ENCODE measurements around the gene AGPAT4. TPM values are rescaled to one million over a fixed set of nuclear protein-coding genes. Genes with fewer than 3 reads are reported as not detected.
"Not testable (repeated sequence)": the region's sequence is repeated elsewhere in the genome, so short reads cannot be mapped to it uniquely, and the experiment has no call there.

AGPAT4 gene
- total RNA-seq, 2 donors from 2014 or later, result 8.0 to 9.5 TPM

DNA sequence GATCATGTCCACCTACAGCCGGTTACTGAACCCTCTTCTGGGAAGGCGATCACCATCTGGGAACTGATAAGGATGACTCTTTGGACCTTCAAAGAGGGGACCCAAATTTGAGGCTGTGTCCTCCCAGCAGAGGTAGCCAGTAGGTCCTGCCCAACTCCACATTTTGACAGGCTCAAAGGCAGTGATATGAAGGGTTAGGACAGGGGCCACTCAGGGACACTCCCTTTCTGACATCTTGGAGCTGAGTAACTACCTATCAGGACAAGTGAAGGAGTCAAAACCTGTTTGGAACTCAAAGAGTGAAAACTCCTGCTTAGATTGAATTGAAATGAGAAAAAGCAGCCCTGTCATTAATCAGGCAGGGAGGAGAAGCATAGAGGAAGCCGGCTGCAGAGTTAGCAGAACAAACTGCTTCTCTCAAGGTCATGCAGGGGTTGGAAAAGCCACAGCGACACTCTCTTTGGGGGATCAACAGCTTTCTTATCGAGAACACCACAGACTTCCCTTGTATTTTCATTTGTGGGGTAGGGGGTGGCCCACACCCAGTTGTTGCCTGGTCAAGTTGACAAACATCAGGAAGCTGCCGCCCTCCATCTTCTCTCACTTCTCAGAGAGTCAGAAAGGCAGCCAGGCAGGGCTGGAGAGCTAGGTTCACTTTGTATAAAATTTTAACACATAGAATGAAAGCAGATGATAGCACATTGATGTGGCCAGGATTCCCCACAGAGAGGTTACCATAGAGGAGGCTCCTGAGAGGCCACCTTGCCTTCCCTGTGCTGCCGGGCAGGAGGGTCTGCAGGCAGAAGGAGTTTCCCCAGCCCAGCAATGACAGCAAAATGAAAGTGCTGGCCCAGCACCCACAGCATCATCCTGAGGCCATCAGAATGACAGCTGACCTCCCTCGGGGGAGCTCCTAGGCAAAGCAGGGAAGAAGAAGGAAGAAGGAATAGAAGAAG, 47.6 kb downstream of the AGPAT4 start:
- H3K27ac Mint-ChIP-seq, result peak overlapping the region; percentile 96
- peaks cover 4 to 6% of the 10 kb centered on the region in 2 donors for H3K9me3 Mint-ChIP-seq
- H3K36me3 Mint-ChIP-seq (ENCODE audit: insufficient read depth in 2 of 2), result peaks cover 5 to 10% of the 10 kb centered on the region in 2 donors
- peaks cover 54% of the 10 kb centered on the region for H3K4me1 Mint-ChIP-seq (ENCODE audit: low read depth)
- H3K4me3 Mint-ChIP-seq, result peak overlapping the region; percentile 71 to 76
- no peaks in the 10 kb centered on the region for H3K27me3 Mint-ChIP-seq (ENCODE audit: low read depth)
- peak; percentile 45 to 54 for ATAC-seq (replicated peaks in 1 of 2)
- DNase-seq, result peak; percentile 13 to 23

- ATAC-seq (replicated peaks in 1 of 2), result no peak
- peak overlapping the region in 1 of 2 donors; percentile 34 for H3K4me3 Mint-ChIP-seq
Observed at GRCh38 chr6:161225681-161226008, 48.2 kb downstream of the AGPAT4 start.

GRCh38 chr6:161224951-161225680, 48.7 kb downstream of the AGPAT4 start:
- peaks cover 54% of the 10 kb centered on the region for H3K4me1 Mint-ChIP-seq (ENCODE audit: low read depth)
- H3K36me3 Mint-ChIP-seq (ENCODE audit: insufficient read depth in 2 of 2); H3K9me3 Mint-ChIP-seq; H3K27me3 Mint-ChIP-seq (ENCODE audit: low read depth); DNase-seq; ATAC-seq (replicated peaks in 1 of 2): not testable (repeated sequence)
- peak overlapping the region; percentile 32 for H3K27ac Mint-ChIP-seq
- H3K4me3 Mint-ChIP-seq, result peak overlapping the region in 1 of 2 donors; percentile 34

More at GRCh38 chr6:161225681-161226008, 48.2 kb downstream of the AGPAT4 start:
- H3K27ac Mint-ChIP-seq, result peak overlapping the region; percentile 32
- no peak for DNase-seq
- no peaks in the 10 kb centered on the region for H3K27me3 Mint-ChIP-seq (ENCODE audit: low read depth)
- H3K9me3 Mint-ChIP-seq, result peaks cover 4 to 6% of the 10 kb centered on the region in 2 donors
- peaks cover 5 to 10% of the 10 kb centered on the region in 2 donors for H3K36me3 Mint-ChIP-seq (ENCODE audit: insufficient read depth in 2 of 2)
- H3K4me1 Mint-ChIP-seq (ENCODE audit: low read depth), result peaks cover 54% of the 10 kb centered on the region

- H3K9me3 Mint-ChIP-seq, result peaks cover 4 to 6% of the 10 kb centered on the region in 2 donors
- H3K27ac Mint-ChIP-seq, result peak overlapping the region; percentile 30
- no peaks in the 10 kb centered on the region for H3K27me3 Mint-ChIP-seq (ENCODE audit: low read depth)
- ATAC-seq (replicated peaks in 1 of 2) (no peak), DNase-seq (no peak)
- H3K4me3 Mint-ChIP-seq, result no peak overlapping the region
- peaks cover 42% of the 10 kb centered on the region for H3K4me1 Mint-ChIP-seq (ENCODE audit: low read depth)
- H3K36me3 Mint-ChIP-seq (ENCODE audit: insufficient read depth in 2 of 2), result peaks cover 5 to 7% of the 10 kb centered on the region in 2 donors
Observed at GRCh38 chr6:161223646-161224045, 50.2 kb downstream of the AGPAT4 start.

DNA sequence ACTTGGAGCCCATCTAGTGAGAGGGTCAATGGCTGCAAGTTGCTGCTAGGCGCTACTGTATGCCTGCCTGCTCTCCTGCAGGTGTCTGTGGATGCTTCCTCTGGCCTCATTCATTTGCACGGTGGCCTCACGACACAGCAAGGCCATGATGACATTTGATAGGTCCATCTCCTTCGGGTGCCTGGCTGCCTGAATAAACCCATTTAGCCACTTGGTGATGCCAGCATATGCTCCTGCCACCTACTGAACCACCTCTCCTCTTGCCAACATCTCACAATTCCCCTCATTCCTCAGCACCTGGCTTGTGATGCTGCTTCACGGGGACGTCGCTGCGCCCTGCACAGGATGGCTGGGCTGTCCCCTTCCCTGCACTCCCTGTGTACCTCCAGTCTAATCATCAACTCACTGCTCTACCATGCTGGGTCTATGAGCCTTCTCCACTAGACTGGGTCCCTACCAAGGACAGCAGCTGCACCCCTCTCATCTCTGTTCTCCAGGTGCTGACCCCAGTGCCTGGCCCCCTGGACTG, 51.1 kb downstream of the AGPAT4 start:
- Mint-ChIP-seq H3K27me3 (ENCODE audit: low read depth) (no peaks in the 10 kb centered on the region), H3K36me3 (ENCODE audit: insufficient read depth in 2 of 2) (peaks cover 5 to 6% of the 10 kb centered on the region in 2 donors), H3K9me3 (peaks cover 4 to 6% of the 10 kb centered on the region in 2 donors), H3K4me3 (no peak overlapping the region), H3K4me1 (ENCODE audit: low read depth) (peaks cover 33% of the 10 kb centered on the region), H3K27ac (no peak overlapping the region)
- ATAC-seq (replicated peaks in 1 of 2), result no peak
- DNase-seq, result no peak

DNA sequence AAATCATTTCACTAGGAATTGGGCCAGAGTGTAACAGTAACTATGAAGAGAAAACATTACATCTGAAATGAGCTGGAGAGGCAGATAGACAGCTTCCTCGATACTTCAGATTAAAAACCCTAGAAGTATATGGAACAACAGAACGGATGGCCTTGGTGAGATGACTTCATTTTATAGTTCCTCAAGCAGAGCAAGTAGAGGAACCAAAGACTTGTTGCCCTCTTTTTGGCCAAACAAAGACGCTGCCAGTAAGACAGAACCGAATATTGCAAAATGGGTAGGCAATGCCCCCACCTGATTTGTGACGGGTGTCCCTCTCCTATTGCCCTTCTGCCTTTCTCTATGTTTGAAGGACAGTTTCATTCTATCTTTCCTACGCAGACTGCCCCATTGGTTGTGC, 53.5 kb downstream of the AGPAT4 start:
- H3K9me3 Mint-ChIP-seq, result peaks cover 4 to 6% of the 10 kb centered on the region in 2 donors
- H3K4me1 Mint-ChIP-seq (ENCODE audit: low read depth), result peaks cover 14% of the 10 kb centered on the region
- no peak overlapping the region for H3K4me3 Mint-ChIP-seq
- H3K27ac Mint-ChIP-seq, result no peak overlapping the region
- H3K27me3 Mint-ChIP-seq (ENCODE audit: low read depth), result no peaks in the 10 kb centered on the region
- H3K36me3 Mint-ChIP-seq (ENCODE audit: insufficient read depth in 2 of 2), result peaks cover 6 to 9% of the 10 kb centered on the region in 2 donors
- ATAC-seq (replicated peaks in 1 of 2), result no peak
- DNase-seq, result no peak

DNA sequence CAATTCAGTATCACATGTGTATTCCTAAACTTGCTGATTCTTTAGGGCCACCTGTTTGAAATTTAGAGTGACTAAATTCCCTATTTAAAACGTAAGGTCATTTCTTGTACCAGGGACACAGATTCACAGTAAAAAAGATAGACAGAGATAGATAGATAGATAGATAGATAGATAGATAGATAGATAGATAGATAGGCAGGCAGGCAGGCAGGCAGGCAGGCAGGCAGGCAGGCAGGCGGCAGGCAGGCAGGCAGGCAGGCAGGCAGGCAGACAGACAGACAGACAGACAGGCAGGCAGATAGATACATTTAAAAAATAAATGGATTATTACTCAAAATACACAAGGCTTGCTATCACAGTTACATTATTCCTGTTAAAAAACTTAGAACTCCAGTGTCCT, 54.2 kb downstream of the AGPAT4 start:
- no peak for ATAC-seq (replicated peaks in 1 of 2)
- no peak overlapping the region for H3K4me3 Mint-ChIP-seq
- peaks cover 1 to 4% of the 10 kb centered on the region in 2 donors for H3K36me3 Mint-ChIP-seq (ENCODE audit: insufficient read depth in 2 of 2)
- H3K27ac Mint-ChIP-seq, result peak overlapping the region; percentile 81
- no peaks in the 10 kb centered on the region for H3K9me3 Mint-ChIP-seq
- H3K4me1 Mint-ChIP-seq (ENCODE audit: low read depth), result peaks cover 7% of the 10 kb centered on the region
- no peaks in the 10 kb centered on the region for H3K27me3 Mint-ChIP-seq (ENCODE audit: low read depth)
- DNase-seq, result no peak

DNA sequence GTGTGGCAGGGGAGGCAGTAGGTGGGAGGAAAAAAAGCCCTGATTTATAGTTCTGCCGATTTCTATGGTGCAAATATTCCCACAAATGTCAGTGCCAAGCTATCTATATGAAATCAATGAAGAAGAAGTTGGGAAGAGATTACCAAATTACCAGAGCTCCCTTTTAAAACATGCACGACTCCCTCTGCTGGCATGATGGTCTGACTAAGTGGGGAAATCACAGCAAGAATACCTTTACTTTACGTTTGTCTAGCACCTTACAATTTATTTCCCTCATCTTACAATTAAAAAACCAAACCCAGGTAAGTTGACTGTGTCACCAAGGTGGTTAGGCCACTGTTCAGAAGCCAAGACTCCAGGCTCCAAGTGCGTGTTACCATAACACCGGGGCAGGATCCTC, 55.6 kb downstream of the AGPAT4 start:
- H3K27me3 Mint-ChIP-seq (ENCODE audit: low read depth), result no peaks in the 10 kb centered on the region
- peaks cover 4 to 6% of the 10 kb centered on the region in 2 donors for H3K36me3 Mint-ChIP-seq (ENCODE audit: insufficient read depth in 2 of 2)
- no peak overlapping the region for H3K4me3 Mint-ChIP-seq
- ATAC-seq (replicated peaks in 1 of 2), result no peak
- H3K4me1 Mint-ChIP-seq (ENCODE audit: low read depth), result no peaks in the 10 kb centered on the region
- no peak for DNase-seq
- H3K9me3 Mint-ChIP-seq, result peaks cover 0 to 1% of the 10 kb centered on the region in 2 donors
- no peak overlapping the region for H3K27ac Mint-ChIP-seq

DNA sequence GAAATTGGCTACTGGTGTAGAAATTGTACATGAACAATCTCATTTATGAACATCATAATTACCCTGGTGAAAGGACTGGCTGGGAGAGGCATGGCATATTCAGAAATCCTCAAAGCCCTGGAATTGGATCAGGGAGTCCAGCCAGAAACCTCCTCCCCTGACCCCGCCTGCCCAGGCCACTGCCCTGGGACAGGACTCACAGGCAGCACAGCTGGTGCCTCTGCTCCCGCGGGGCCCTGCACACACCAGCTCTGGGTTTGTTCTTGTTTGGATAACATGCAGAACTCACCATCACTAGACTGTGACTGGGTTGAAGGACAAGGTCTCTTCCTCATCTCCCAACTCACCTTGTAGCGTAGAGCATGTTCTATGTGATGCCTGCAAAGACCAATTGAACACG, 56.2 kb downstream of the AGPAT4 start:
- H3K4me3 Mint-ChIP-seq, result no peak overlapping the region

GRCh38 chr6:161216616-161217205, 57.1 kb downstream of the AGPAT4 start:
- DNase-seq (no peak), ATAC-seq (replicated peaks in 1 of 2) (no peak)
- Mint-ChIP-seq H3K9me3 (peaks cover 0 to 1% of the 10 kb centered on the region in 2 donors), H3K27me3 (ENCODE audit: low read depth) (no peaks in the 10 kb centered on the region), H3K4me3 (no peak overlapping the region), H3K36me3 (ENCODE audit: insufficient read depth in 2 of 2) (peaks cover 4 to 6% of the 10 kb centered on the region in 2 donors), H3K27ac (no peak overlapping the region), H3K4me1 (ENCODE audit: low read depth) (no peaks in the 10 kb centered on the region)

More for the DNA sequence above, 56.2 kb downstream of the AGPAT4 start:
- no peaks in the 10 kb centered on the region for H3K4me1 Mint-ChIP-seq (ENCODE audit: low read depth)
- peaks cover 4 to 6% of the 10 kb centered on the region in 2 donors for H3K36me3 Mint-ChIP-seq (ENCODE audit: insufficient read depth in 2 of 2)
- no peak for ATAC-seq (replicated peaks in 1 of 2)
- no peak for DNase-seq
- no peaks in the 10 kb centered on the region for H3K27me3 Mint-ChIP-seq (ENCODE audit: low read depth)
- peaks cover 0 to 1% of the 10 kb centered on the region in 2 donors for H3K9me3 Mint-ChIP-seq
- no peak overlapping the region for H3K27ac Mint-ChIP-seq

GRCh38 chr6:161215876-161216615, 57.8 kb downstream of the AGPAT4 start:
- Mint-ChIP-seq H3K4me3 (no peak overlapping the region), H3K4me1 (ENCODE audit: low read depth) (no peaks in the 10 kb centered on the region), H3K27me3 (ENCODE audit: low read depth) (no peaks in the 10 kb centered on the region), H3K27ac (no peak overlapping the region), H3K36me3 (ENCODE audit: insufficient read depth in 2 of 2) (peaks cover 4 to 8% of the 10 kb centered on the region in 2 donors), H3K9me3 (peaks cover 0 to 1% of the 10 kb centered on the region in 2 donors)
- no peak for ATAC-seq (replicated peaks in 1 of 2)
- no peak for DNase-seq

DNA sequence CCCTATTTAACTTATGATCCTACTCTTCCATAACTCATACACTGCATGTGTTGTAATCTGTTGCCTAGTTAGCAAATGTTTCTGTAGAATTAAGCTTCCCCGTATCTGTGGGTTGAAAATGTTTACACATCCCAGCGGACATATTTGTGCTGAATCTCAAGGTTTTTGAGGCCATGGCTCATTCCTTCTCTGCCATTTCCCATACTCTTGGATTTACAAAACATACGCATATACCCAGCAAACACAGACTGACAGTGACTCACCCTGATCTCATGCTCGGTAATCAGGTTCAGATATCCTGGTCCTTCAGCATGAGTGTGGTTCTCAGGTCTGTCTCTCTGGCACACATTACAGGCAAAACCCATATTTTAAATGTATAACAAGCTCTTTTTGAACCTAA, 58.7 kb downstream of the AGPAT4 start:
- H3K36me3 Mint-ChIP-seq (ENCODE audit: insufficient read depth in 2 of 2), result peaks cover 5 to 8% of the 10 kb centered on the region in 2 donors
- no peak overlapping the region for H3K27ac Mint-ChIP-seq
- H3K27me3 Mint-ChIP-seq (ENCODE audit: low read depth), result no peaks in the 10 kb centered on the region
- ATAC-seq (replicated peaks in 1 of 2) (no peak), DNase-seq (no peak)
- H3K4me3 Mint-ChIP-seq, result no peak overlapping the region
- H3K4me1 Mint-ChIP-seq (ENCODE audit: low read depth), result no peaks in the 10 kb centered on the region
- H3K9me3 Mint-ChIP-seq, result peaks cover 0 to 1% of the 10 kb centered on the region in 2 donors
